Karpas-422 (cell line): ENCODE data around the gene DOK7. TPM values are rescaled to one million over a fixed set of nuclear protein-coding genes. Genes with fewer than 3 reads are reported as not detected.

ENCODE experiments used
- DNase-seq: peaks from one replicate; pipeline ENCODE4 v3.0.0-alpha.2; 2015
- H2AFZ ChIP-seq: fragments of 200-600 bp; sonication (generic); 2 replicates; pipeline ENCODE4 v1.6.1; 2014; ENCODE audit warnings: antibody characterized with exemption, low read length, mixed read lengths
- H3K27ac ChIP-seq: fragments of 200-600 bp; sonication (generic); 2 replicates; pipeline ENCODE4 v1.5.1; 2014; ENCODE audit warnings: mild to moderate bottlenecking, low read length, moderate library complexity
- H3K27me3 ChIP-seq: fragments of 200-600 bp; sonication (generic); 2 replicates; pipeline ENCODE4 v1.6.1; 2014; ENCODE audit warnings: low read length, mixed read lengths
- H3K36me3 ChIP-seq: fragments of 200-600 bp; sonication (generic); 2 replicates; pipeline ENCODE4 v1.6.1; 2014; ENCODE audit warnings: low read length, mixed read lengths; ENCODE audit not compliant: insufficient read depth
- H3K4me1 ChIP-seq: fragments of 200-600 bp; sonication (generic); 2 replicates; pipeline ENCODE4 v1.6.1; 2014; ENCODE audit warnings: mild to moderate bottlenecking, low read length, mixed read lengths
- H3K4me2 ChIP-seq: fragments of 200-600 bp; sonication (generic); 2 replicates; pipeline ENCODE4 v1.6.1; 2014; ENCODE audit warnings: low read length, low read depth, mild to moderate bottlenecking; ENCODE audit not compliant: poor library complexity, severe bottlenecking
- H3K4me3 ChIP-seq: fragments of 200-600 bp; sonication (generic); 2 replicates; pipeline ENCODE4 v1.5.1; 2014; ENCODE audit warnings: mild to moderate bottlenecking, antibody characterized with exemption, low read length, mixed read lengths
- H3K79me2 ChIP-seq: fragments of 200-600 bp; sonication (generic); 2 replicates; pipeline ENCODE4 v1.6.1; 2014; ENCODE audit warnings: mild to moderate bottlenecking, low read length, mixed read lengths
- H3K9ac ChIP-seq: fragments of 200-600 bp; sonication (generic); 2 replicates; pipeline ENCODE4 v1.6.0; 2014; ENCODE audit warnings: low read length
- H3K9me2 ChIP-seq: fragments of 200-600 bp; sonication (generic), shearing (Covaris generic); replicated peaks from 2 replicates; pipeline ENCODE4 v1.6.0; 2014; ENCODE audit warnings: mild to moderate bottlenecking, low read length, moderate library complexity; ENCODE audit not compliant: insufficient read depth
- H3K9me3 ChIP-seq: fragments of 300-700, 200-600 bp; sonication (generic); 2 replicates; pipeline ENCODE4 v1.6.1; 2014; ENCODE audit warnings: low read length, mixed read lengths
- H4K20me1 ChIP-seq: fragments of 200-600 bp; sonication (generic); 2 replicates; pipeline ENCODE4 v1.6.1; 2014; ENCODE audit warnings: mild to moderate bottlenecking, antibody characterized with exemption, low read length, low read depth; ENCODE audit not compliant: insufficient read depth
- total RNA-seq: library from RNA; depleted of rRNA; stranded (reverse); fragments of >200 nt; shearing (Covaris generic); gene quantifications from 2 replicates; pipeline ENCODE4 v1.2.3, GENCODE V29; 2014; ENCODE audit warnings: low replicate concordance

The DOK7 gene
- total RNA-seq, 1 experiment from 2014 or later = 1.6 TPM

- Histone ChIP-seq H3K79me2 (no peaks in the 10 kb centered on the region), H3K4me1 (no peaks in the 10 kb centered on the region), H3K9ac (no peak overlapping the region), H3K4me3 (no peak overlapping the region), H3K27ac (no peak overlapping the region), H3K27me3 (no peaks in the 10 kb centered on the region), H3K9me3 (no peaks in the 10 kb centered on the region), H4K20me1 (no peaks in the 10 kb centered on the region), H3K36me3 (no peaks in the 10 kb centered on the region), H2AFZ (no peak overlapping the region), H3K4me2 (no peak overlapping the region), H3K9me2 (no peaks in the 10 kb centered on the region)
- DNase-seq = no peak
These were observed 2.2 kb upstream of the DOK7 start for GRCh38 chr4:3460926-3461325.

- Histone ChIP-seq H3K27me3 (no peaks in the 10 kb centered on the region), H3K27ac (no peak overlapping the region), H3K4me2 (no peak overlapping the region), H4K20me1 (no peaks in the 10 kb centered on the region), H3K79me2 (no peaks in the 10 kb centered on the region), H3K4me3 (no peak overlapping the region), H3K9me2 (no peaks in the 10 kb centered on the region), H3K36me3 (no peaks in the 10 kb centered on the region), H2AFZ (no peak overlapping the region), H3K9ac (no peak overlapping the region), H3K9me3 (no peaks in the 10 kb centered on the region), H3K4me1 (no peaks in the 10 kb centered on the region)
- no peak for DNase-seq
These were observed 1.4 kb upstream of the DOK7 start for GRCh38 chr4:3461515-3462291.

DNA sequence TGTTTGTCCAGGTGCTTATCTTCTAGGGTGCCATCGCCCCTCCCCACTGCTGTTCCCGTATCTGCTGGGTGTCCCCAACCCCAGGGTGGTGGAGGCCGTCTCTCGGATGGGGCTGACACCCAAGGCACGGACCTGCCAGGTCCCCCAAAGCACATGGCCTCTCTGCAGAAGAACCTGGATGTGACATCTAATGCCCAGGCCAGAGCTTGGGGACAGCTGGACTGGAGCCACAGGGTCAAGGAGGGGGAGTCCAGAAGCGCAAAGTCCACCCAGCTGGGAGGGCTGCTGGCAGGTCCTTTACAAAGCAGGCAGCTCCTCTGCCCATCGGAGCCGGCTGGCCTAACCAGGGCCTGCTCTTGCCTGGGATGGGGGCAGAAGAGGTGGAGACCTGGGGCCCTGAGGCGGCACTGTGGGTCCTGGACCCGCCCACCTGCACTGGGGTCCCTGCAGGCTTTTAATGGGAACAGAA lies 751 bp upstream of the DOK7 start:
- Histone ChIP-seq H3K4me2 (no peak overlapping the region), H3K9me2 (no peaks in the 10 kb centered on the region), H2AFZ (no peak overlapping the region)

GRCh38 chr4:3463556-3464348 lies 646 bp downstream of the DOK7 start:
- Histone ChIP-seq H3K36me3 (no peaks in the 10 kb centered on the region), H3K9me2 (no peaks in the 10 kb centered on the region), H3K27ac (no peak overlapping the region), H3K4me2 (no peak overlapping the region), H3K4me1 (no peaks in the 10 kb centered on the region), H3K79me2 (no peaks in the 10 kb centered on the region), H2AFZ (no peak overlapping the region), H4K20me1 (no peaks in the 10 kb centered on the region), H3K4me3 (no peak overlapping the region), H3K27me3 (no peaks in the 10 kb centered on the region), H3K9ac (no peak overlapping the region), H3K9me3 (no peaks in the 10 kb centered on the region)
- DNase-seq = no peak

More for the DNA sequence above, 751 bp upstream of the DOK7 start:
- Histone ChIP-seq H3K36me3 (no peaks in the 10 kb centered on the region), H3K9me3 (no peaks in the 10 kb centered on the region), H3K27me3 (no peaks in the 10 kb centered on the region), H4K20me1 (no peaks in the 10 kb centered on the region), H3K4me1 (no peaks in the 10 kb centered on the region), H3K27ac (no peak overlapping the region), H3K79me2 (no peaks in the 10 kb centered on the region), H3K4me3 (no peak overlapping the region), H3K9ac (no peak overlapping the region)
- no peak for DNase-seq

DNA sequence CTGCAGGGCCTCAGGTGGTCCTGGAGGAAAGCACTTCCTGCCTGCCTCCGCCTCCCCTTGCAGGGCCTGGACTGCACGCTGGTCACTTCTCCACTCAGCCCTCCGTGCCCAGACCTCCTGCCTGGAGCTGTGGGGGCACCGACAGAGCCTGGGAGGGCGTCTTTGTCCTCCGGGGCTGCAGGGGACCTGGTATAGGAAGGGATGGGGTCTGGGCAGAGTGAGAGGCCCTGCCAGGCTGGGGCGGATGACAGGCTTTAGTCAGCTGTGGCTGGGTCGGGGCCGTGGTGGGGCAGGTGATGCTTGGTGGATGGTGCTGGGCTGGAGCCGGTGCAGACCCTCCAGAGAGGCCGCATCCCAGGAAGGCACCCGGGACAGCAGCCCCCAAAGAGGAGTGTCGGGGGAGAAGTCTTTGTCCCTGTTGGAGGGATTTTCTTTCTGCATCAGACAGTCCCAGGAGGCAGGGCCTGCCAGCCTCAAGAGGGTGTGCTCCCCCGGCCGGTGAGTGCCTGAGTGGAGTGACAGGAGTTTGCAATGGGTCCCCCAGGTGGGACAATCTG lies 1.3 kb downstream of the DOK7 start:
- Histone ChIP-seq H4K20me1 (no peaks in the 10 kb centered on the region), H3K9ac (no peak overlapping the region), H3K4me3 (no peak overlapping the region), H3K36me3 (no peaks in the 10 kb centered on the region), H3K4me1 (no peaks in the 10 kb centered on the region), H3K79me2 (no peaks in the 10 kb centered on the region), H3K9me2 (no peaks in the 10 kb centered on the region), H2AFZ (no peak overlapping the region), H3K27ac (no peak overlapping the region), H3K9me3 (no peaks in the 10 kb centered on the region), H3K4me2 (no peak overlapping the region), H3K27me3 (no peaks in the 10 kb centered on the region)
- DNase-seq = no peak

DNA sequence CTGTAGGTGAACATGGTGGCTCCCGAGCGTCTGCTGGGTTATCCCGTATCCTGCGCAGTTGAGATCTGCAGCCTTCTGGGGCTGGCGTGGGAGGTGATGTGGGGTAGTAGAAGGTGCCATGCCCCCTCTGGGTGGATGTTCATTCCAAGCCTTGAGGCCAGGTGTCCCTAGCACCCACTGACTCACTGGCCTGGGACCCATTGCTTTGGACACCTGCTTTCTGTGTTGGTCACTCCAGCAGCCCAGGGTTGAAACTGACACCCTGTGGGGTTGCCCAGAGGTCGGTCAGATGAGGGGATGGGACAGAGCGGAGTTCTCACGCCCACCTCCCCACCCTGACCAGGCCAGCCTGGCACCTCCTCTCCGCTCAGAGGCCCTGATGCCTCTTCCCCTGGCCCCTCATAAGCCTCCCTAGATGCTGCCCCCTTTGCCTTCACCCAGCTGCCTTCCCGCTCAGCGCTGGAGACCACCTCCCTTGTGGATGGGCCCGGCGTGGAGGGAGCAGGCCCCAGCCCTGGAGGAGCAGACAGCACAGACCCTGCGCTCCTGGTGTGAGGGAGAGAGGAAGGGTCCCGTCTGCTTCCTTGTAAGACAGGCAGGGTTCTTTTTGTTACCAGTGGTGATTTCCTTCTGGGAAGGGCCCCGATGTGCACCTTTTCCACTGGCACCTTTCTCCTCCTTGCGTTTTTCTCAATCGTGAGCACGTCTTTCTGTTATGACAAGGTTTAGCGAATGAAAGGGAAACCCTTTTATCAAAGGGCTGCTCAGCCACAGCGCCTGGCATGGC lies 2.0 kb downstream of the DOK7 start:
- no peak overlapping the region for H3K27ac ChIP-seq

GRCh38 chr4:3465698-3466671 lies 2.9 kb downstream of the DOK7 start:
- Histone ChIP-seq H3K4me1 (no peaks in the 10 kb centered on the region), H3K9me2 (no peaks in the 10 kb centered on the region), H3K79me2 (no peaks in the 10 kb centered on the region), H3K27me3 (no peaks in the 10 kb centered on the region), H3K9ac (no peak overlapping the region), H3K4me2 (no peak overlapping the region), H3K9me3 (no peaks in the 10 kb centered on the region), H3K4me3 (no peak overlapping the region), H4K20me1 (no peaks in the 10 kb centered on the region), H2AFZ (no peak overlapping the region), H3K36me3 (no peaks in the 10 kb centered on the region), H3K27ac (no peak overlapping the region)
- no peak for DNase-seq

More for the DNA sequence above, 2.0 kb downstream of the DOK7 start:
- H3K9me3 ChIP-seq = no peaks in the 10 kb centered on the region
- H3K4me1 ChIP-seq = no peaks in the 10 kb centered on the region
- H3K36me3 ChIP-seq = no peaks in the 10 kb centered on the region
- no peak for DNase-seq
- no peaks in the 10 kb centered on the region for H3K9me2 ChIP-seq
- H3K27me3 ChIP-seq = no peaks in the 10 kb centered on the region
- no peak overlapping the region for H2AFZ ChIP-seq
- no peak overlapping the region for H3K4me2 ChIP-seq
- no peak overlapping the region for H3K9ac ChIP-seq
- no peaks in the 10 kb centered on the region for H4K20me1 ChIP-seq
- no peak overlapping the region for H3K4me3 ChIP-seq
- no peaks in the 10 kb centered on the region for H3K79me2 ChIP-seq
